NCI-H2171 (cell line): ENCODE measurements around the gene PCYT1A.
"Not testable (repeated sequence)": the region's sequence is repeated elsewhere in the genome, so short reads cannot be mapped to it uniquely, and the experiment has no call there.

Source experiments
- DNase-seq: peaks from one replicate; lab custom pipeline; 2025; lab: John Stamatoyannopoulos, UW

Gene PCYT1A

DNA sequence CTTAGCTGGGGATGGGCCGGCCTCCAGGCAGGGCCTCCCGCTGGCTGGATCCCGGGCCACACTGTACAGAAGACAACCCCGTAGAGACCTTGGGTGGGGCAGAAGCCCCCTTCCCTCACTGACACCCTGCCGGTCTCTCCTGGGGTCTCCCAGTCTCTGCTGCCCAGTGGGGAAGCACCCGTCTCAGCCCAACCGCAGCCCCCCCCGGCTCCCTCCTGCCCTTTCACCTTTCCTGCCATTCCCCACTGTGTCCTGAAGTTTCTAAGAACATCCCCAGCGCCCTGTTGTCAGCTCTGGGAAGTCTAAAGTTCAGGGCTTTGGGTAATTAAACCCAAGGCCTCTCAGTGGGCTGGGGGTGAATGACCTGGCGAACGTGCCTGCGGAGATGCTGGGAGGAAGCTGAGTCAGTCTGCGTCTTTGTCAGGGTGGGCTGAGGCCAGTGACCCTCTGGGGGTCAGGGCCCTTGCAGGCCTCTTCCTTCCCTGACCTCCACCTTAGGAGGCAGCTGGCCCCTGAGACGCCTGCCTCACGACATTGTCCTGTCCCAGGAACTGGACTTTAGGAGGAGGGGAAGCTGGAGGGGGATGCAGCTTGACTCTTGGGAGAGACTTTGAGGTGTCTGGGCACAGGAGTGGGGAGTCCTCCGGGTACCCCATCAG is 72.6 kb downstream of the PCYT1A start:
- DNase-seq = no peak

GRCh38 chr3:196210673-196211556 is 76.6 kb downstream of the PCYT1A start, which contains the start of gene ZDHHC19:
Gene ZDHHC19, minus strand, starts transcription at chr3:196211400. Its CDS starts 85 bp downstream, at chr3:196211315.
- no peak for DNase-seq

GRCh38 chr3:196209944-196210672 is 77.4 kb downstream of the PCYT1A start:
- not testable (repeated sequence) for DNase-seq

DNA sequence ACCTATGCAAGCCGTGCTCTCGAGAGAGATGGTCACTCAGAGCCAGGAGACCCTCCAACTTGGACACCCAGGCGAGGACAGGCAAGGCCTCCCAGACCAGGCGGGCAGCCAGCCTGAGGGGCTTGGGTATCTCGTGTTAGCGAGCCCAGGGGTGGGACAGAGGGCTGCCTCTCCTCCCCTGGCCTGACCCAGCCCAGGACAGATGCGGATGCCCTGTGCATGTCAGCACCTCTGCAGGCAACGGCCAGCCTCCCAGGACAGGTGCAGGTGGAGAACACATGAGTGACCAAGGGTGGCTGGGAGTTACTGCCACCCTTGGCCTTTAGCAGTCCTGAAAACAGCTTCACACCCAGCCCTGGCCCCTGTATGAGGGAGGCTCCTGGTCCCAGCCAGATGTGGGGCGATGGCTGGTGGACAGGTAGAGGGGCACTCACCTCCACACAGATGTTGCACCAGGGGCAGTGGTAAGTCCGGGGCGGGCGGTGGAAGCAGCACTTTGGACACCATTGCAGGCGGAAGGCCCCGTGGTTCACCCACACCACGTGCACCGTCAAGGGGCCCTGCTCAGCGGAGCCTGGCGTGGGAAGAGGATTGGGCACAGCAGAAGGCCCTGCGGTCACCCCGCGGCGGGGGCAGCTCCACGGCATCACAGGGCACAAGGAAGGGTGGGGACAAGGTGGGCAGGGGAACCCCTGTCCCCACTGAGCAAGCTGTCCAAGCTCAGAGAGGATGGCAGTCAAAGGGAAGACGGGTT is 78.4 kb downstream of the PCYT1A start:
- DNase-seq = no peak

GRCh38 chr3:196207833-196208607 is 79.5 kb downstream of the PCYT1A start:
- no peak for DNase-seq

DNA sequence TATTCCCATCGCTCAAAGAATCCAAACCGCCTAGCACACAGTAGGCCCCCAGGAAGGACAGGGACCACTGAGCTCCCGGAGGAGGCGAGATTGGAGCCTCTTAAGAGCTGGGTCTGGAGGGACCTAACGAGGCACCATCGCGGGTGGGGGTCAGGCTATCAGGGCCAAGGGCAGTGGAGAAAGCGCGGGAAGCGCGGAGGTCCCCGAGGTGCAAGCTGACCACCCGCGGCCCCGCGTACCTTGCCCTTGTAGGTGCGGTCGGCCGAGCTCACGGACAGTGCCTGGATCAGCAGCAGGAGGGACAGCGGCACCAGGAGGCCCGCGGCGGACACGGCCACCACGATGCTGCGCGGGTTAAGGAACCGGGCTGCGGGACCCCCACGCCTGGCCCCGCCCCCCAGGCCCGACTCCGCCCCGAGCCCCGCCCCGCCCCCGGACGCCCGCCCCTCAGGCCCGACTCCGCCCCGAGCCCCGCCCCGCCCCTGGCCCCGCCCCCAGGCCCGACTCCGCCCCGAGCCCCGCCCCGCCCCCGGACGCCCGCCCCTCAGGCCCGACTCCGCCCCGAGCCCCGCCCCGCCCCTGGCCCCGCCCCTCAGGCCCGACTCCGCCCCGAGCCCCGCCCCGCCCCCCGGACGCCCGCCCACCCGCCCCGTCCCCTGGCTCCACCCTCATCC is 80.2 kb downstream of the PCYT1A start:
- no peak for DNase-seq

DNA sequence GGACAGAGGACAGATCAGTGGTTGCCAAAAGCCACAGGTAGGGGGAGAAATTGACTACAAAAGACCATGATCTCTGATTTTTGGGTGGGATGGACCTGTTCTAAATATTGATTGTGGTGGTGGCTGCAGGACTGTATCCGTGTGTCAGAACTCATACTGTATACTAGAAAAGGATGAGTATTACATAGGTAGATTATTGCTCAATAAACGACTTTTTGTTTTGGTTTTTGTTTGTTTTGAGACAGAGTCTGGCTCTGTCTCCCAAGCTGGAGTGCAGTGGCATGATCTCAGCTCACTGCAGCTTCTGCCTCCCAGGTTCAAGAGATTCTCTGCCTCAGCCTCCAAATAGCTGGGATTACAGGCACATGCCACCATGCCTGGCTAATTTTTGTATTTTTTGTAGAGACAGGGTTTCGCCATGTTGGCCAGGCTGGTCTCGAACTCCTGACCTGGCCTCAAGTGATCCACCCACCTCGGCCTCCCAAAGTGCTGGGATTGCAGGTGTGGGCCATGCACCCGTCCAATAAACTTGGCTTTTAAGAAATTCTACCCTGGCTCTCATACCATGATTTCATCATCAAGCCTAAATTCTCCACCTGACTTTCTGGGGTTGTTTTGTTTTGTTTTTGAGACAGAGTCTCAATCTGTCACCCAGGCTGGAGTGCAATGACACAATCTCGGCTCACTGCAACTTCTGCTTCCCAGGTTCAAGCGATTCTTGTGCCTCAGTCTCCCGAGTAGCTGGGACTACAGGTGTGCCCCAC is 81.9 kb downstream of the PCYT1A start:
- not testable (repeated sequence) for DNase-seq

GRCh38 chr3:196203846-196204245 is 83.7 kb downstream of the PCYT1A start:
- no peak for DNase-seq

GRCh38 chr3:196202516-196202970 is 85.0 kb downstream of the PCYT1A start:
- no peak for DNase-seq

- DNase-seq = no peak
Measured at GRCh38 chr3:196198771-196199753, 88.5 kb downstream of the PCYT1A start.

DNA sequence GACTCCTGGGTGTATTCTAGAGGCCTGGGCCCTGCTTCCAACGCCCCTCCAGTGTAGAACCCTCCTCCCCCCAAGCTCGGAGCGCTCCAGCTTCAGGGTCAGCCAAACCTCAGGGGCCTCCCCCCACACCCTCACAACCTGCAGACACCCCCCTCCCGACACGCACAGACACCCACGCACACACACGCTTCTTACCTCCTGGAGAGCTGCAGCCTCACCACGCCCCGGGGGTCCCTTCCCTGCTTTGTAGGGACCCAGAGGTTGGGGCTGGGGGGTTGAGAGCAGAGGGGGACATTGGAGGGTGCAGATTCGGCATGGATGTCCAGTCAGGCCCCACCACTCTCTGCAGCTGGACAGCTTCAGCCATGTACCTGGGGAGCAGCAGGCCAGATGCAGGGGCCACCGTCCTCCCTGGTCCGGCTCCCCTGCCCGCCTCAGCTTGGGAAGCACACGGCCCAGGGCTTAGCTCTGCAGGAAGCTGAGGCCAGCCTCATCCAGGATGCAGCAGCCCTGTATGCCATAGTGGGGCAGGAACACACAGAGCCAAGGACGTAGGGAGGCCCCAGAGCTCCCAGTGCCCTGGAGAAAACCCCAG is 89.3 kb downstream of the PCYT1A start:
- no peak for DNase-seq

- no peak for DNase-seq
Measured at GRCh38 chr3:196197524-196197923, 90.0 kb downstream of the PCYT1A start.

DNA sequence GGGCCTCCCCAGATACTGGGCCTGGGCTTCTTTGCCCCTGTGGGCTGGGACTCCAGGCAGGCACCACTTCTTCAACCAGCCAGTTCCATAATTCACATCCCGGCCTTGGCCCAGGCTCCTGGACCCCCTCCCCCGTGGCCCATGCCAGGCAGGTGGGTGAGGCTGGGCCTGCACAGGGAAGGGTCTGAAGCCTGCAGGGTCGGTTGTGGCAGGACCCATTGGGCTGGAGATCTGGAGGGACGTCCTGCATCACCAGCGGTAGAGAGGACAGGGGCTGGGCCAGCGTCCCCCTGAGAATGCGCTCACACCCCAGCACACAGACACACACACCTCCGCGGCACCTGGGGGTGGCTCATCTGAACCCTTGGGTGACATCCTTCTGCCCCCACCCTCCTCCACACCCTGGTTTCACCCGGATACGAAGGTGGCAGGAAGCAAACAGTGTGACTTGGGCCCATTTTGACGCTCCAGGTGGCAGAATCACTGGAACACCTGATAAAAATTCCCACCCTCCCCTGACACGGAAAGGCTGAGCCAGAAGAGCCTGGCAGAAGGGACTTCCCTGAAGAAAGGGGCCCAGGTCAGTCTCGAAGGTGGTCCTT is 91.8 kb downstream of the PCYT1A start:
- no peak for DNase-seq

DNA sequence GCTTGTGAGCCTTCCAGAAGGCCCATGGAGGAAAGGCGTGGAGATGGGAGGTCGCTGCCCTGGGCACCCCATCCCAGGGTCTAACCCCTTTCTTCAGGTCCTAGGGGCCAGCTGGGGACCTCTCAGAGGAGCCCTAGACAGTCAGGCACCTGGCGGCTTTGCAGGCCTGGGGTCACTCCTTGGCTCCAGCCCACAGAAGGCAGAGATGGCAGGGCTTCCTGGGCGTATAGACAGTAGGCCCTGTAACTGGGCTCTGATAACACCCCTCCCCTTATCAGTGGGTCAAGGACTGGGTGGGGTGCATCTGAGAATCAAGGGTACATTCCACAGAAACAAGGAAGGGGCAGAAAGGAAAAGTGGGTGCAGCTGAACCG is 93.0 kb downstream of the PCYT1A start:
- DNase-seq = no peak

DNA sequence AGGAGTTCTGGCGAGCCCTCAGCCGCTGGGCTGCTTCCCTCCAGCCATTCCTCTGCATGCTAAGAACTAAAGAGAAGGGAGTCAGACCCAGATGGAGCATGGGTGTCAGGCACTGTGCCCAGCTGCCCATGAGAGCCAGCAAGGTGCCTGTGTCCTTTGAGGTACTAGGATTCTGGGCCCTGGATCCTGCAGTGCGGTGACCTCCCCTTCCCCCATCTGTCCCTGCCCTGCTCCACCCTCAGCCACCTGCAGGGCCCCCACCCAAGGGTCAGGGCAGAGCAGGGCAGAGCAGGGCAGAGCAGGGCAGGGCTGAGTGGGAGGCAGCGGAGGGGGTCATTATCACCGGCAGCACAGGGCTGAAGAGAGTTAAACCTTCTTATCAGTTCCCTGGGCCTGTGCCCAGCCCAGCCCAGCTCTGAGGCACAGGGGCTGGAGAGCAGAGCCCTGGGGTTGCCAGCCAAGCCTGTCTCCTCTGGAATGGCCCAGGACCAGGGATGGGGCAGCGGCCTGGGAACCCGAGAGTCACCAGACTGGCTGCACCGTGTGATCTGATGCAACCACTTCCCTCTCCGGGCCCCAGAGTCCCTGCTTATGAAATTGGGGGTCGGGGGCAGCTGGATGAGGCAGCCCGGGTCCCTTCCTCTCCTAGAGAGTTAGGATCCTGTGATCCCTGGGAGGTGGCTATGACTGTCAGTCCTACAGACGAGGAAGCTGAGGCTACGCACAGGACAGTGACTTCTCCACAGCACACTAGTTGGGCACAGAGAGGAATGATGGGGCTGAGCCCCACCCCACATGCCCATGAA is 93.6 kb downstream of the PCYT1A start:
- no peak for DNase-seq

- DNase-seq = no peak
Measured at GRCh38 chr3:196193133-196193735, 94.3 kb downstream of the PCYT1A start.
